GM21529 (cell line): ENCODE data around the gene TENM4.
"Not testable (repeated sequence)": the region's sequence is repeated elsewhere in the genome, so short reads cannot be mapped to it uniquely, and the experiment has no call there.

Experiments used
- ATAC-seq: cut with Tn5 transposase; IDR thresholded peaks from one replicate; pipeline ENCODE4 v1.9.1; 2021; ENCODE audit not compliant: unreplicated experiment

TENM4 gene

GRCh38 chr11:79255965-79256364 lies 184.9 kb downstream of the TENM4 start:
- ATAC-seq: no peak

- no peak for ATAC-seq
Observed at GRCh38 chr11:79253280-79253679, 187.6 kb downstream of the TENM4 start.

- ATAC-seq: no peak
Observed at GRCh38 chr11:79249295-79249993, 191.4 kb downstream of the TENM4 start.

GRCh38 chr11:79244798-79245197 lies 196.0 kb downstream of the TENM4 start:
- no peak for ATAC-seq

- no peak for ATAC-seq
Observed at GRCh38 chr11:79244241-79244772, 196.5 kb downstream of the TENM4 start.

GRCh38 chr11:79243422-79244210 lies 197.2 kb downstream of the TENM4 start:
- ATAC-seq: no peak

GRCh38 chr11:79242616-79243015 lies 198.2 kb downstream of the TENM4 start:
- no peak for ATAC-seq

- ATAC-seq: no peak
Observed at GRCh38 chr11:79241852-79242241, 199.0 kb downstream of the TENM4 start.

GRCh38 chr11:79241205-79241851 lies 199.5 kb downstream of the TENM4 start:
- ATAC-seq: no peak

GRCh38 chr11:79237703-79238102 lies 203.1 kb downstream of the TENM4 start:
- ATAC-seq: no peak

GRCh38 chr11:79237091-79237490 lies 203.7 kb downstream of the TENM4 start:
- ATAC-seq: no peak

- ATAC-seq: no peak
Observed at GRCh38 chr11:79236541-79236971, 204.3 kb downstream of the TENM4 start.

GRCh38 chr11:79235696-79236095 lies 205.1 kb downstream of the TENM4 start:
- ATAC-seq: no peak

GRCh38 chr11:79232346-79232745 lies 208.5 kb downstream of the TENM4 start:
- no peak for ATAC-seq

GRCh38 chr11:79229047-79229446 lies 211.8 kb downstream of the TENM4 start:
- no peak for ATAC-seq

- no peak for ATAC-seq
Observed at GRCh38 chr11:79227767-79228755, 212.8 kb downstream of the TENM4 start.

- ATAC-seq: no peak
Observed at GRCh38 chr11:79227308-79227707, 213.5 kb downstream of the TENM4 start.

GRCh38 chr11:79226126-79226525 lies 214.7 kb downstream of the TENM4 start:
- no peak for ATAC-seq

- ATAC-seq: not testable (repeated sequence)
Observed at GRCh38 chr11:79222163-79222562, 218.7 kb downstream of the TENM4 start.

- ATAC-seq: no peak
Observed at GRCh38 chr11:79221444-79222130, 219.2 kb downstream of the TENM4 start.
